ENCODE data around the gene PTPN13.

- no peak for TF ChIP-seq CTCF (IDR thresholded peaks at IDR 0.05; ENCODE audit: low read depth, low read length, poor library complexity, severe bottlenecking)
- TF ChIP-seq EZH2phosphoT487 (IDR thresholded peaks at IDR 0.05; ENCODE audit: borderline replicate concordance, low read length): no peak
These were observed 247.2 kb downstream of the PTPN13 start for GRCh38 chr4:86841309-86841708.

Data from DOHH2 (cell line).